ENCODE results near the gene LHFPL6.

DNA sequence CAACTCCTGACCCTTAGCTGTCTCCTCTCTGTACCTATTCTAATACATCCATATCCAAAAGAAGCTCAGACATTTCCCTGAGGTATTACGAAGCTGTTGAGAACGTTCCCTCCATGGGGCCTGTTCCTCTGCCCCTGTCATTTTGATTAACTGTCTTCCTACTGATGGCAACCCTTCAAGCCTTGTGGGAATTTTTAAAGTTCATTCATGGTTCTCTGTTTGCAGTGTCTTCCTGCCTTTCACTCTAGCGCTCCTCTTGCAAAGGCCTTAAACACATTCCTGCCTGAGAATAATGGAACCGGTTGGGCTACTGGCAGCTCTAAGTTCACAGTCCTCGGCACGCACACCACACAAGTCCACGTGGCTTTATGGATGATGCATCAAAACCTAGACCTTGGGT is 66.1 kb downstream of the LHFPL6 start:
- TF ChIP-seq, protein P1, sequence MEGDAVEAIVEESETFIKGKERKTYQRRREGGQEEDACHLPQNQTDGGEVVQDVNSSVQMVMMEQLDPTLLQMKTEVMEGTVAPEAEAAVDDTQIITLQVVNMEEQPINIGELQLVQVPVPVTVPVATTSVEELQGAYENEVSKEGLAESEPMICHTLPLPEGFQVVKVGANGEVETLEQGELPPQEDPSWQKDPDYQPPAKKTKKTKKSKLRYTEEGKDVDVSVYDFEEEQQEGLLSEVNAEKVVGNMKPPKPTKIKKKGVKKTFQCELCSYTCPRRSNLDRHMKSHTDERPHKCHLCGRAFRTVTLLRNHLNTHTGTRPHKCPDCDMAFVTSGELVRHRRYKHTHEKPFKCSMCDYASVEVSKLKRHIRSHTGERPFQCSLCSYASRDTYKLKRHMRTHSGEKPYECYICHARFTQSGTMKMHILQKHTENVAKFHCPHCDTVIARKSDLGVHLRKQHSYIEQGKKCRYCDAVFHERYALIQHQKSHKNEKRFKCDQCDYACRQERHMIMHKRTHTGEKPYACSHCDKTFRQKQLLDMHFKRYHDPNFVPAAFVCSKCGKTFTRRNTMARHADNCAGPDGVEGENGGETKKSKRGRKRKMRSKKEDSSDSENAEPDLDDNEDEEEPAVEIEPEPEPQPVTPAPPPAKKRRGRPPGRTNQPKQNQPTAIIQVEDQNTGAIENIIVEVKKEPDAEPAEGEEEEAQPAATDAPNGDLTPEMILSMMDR (IDR thresholded peaks at IDR 0.05; ENCODE audit: low read length): no peak
- no peak for TF ChIP-seq EZH2 (IDR thresholded peaks at IDR 0.05; ENCODE audit: borderline replicate concordance, low read length)

Data from OCI-LY1 (cell line).